Measurements from ENCODE around the gene GPR89B. TPM values are rescaled to one million over a fixed set of nuclear protein-coding genes. Genes with fewer than 3 reads are reported as not detected.
"Not testable (repeated sequence)": the region's sequence is repeated elsewhere in the genome, so short reads cannot be mapped to it uniquely, and the experiment has no call there.

Gene GPR89B
- total RNA-seq, 6 experiments from 2014 or later: 10.9 to 14.7 (median 12.3) TPM

DNA sequence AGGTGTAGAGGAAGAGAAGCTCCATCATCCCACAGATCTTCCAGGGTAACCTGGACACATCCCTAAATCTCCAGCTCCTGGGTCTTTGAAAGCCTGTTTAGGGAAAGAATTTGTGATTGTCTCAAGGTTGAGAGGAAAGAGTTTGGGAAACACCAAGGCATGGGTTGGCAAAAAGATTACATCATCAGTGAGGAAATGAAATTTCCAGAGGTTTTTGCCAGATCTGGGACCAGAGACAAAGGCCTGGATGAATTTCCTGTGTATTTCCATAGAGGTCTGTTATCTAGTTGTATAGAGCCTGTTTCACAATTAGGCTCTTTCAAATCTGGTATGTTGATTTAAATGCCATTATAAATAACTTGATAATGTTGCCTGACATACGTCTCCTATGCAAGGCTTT is 82.3 kb downstream of the GPR89B start:
- H3K4me3 Mint-ChIP-seq: no peak overlapping the region
- H3K9me3 Mint-ChIP-seq: no peaks in the 10 kb centered on the region
- no peaks in the 10 kb centered on the region for H3K36me3 Mint-ChIP-seq (ENCODE audit: low read depth)
- peaks cover 23% of the 10 kb centered on the region for H3K27me3 Mint-ChIP-seq (ENCODE audit: insufficient read depth)
- no peaks in the 10 kb centered on the region for H3K4me1 Mint-ChIP-seq (ENCODE audit: low read depth)
- DNase-seq: no peak
- H3K27ac Mint-ChIP-seq: no peak overlapping the region
- TF ChIP-seq CTCF (IDR thresholded peaks at IDR 0.05): no peak

GRCh38 chr1:148013177-148014144 is 85.2 kb downstream of the GPR89B start:
- peaks cover 26% of the 10 kb centered on the region for H3K27me3 Mint-ChIP-seq (ENCODE audit: insufficient read depth)
- H3K4me3 Mint-ChIP-seq; H3K9me3 Mint-ChIP-seq; H3K4me1 Mint-ChIP-seq (ENCODE audit: low read depth); H3K27ac Mint-ChIP-seq; H3K36me3 Mint-ChIP-seq (ENCODE audit: low read depth); DNase-seq: not testable (repeated sequence)

DNA sequence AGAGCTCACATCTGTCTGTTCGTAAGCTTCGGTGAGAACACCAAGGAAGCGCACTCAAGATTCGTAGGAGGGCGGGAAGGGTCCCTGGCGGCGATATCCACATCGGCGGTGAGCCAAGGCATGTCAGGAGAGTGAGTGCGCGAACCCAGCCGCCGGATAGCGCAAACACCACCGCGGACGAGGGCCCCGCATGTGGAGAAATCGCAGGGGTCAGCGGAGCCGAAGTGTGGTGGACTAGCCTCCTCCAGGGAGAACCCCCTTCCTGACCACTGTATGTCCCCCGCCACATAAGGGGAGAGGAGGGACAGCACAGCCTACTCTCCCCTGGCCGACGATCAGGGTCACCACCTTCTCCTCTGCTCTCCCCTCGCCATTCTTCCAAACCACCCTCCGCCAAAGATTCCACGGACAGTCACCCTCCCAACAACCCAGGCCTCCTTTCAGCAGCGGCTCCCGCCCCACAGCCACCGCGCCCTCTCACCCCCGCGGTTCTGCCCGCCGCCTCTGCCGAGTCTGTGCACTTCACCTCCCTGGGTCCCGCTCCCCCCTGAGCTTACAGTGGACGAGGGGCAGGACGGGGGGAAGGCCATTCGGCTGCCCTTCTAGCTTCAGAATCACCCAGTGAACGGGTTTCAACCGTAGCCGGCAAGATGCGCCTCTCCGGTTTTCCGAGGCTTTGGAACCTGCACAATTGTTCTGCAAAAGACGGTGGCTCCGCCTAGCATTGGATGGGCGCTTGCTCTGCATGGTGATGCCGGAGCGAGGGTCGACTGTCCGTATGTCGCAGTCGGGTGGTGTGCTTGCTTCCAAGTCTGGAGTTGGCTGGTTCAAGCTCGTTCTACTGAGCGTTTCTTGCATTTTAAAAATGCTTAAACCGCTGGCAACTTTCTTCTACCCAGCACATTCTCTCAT is 86.3 kb downstream of the GPR89B start:
- H3K4me3 Mint-ChIP-seq: 0 out of 2 replicates have a peak overlapping the region, but pooled peaks have one; percentile 11
- peaks cover 26% of the 10 kb centered on the region for H3K27me3 Mint-ChIP-seq (ENCODE audit: insufficient read depth)
- not testable (repeated sequence) for H3K9me3 Mint-ChIP-seq; DNase-seq; H3K27ac Mint-ChIP-seq; H3K4me1 Mint-ChIP-seq (ENCODE audit: low read depth); H3K36me3 Mint-ChIP-seq (ENCODE audit: low read depth)

DNA sequence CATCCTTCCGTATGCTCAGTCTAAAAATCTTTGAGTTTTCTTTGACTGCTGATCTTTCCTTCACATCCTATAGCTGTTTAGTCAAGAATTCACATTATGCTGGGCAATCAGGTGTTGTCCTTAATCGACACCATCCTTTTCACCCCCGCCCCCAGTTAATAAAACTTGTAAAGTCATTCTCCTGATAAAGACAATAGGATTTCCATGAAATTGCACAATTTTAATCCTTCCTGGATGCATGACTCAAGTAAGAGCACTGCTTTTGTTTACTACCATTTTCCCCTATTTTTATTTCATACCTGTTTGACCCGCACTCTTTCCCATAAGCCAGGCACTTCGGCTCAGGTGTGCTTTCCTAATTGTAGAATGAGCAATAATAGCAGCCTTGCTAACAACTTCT is 96.7 kb downstream of the GPR89B start:
- H3K9me3 Mint-ChIP-seq; H3K27ac Mint-ChIP-seq; H3K4me1 Mint-ChIP-seq (ENCODE audit: low read depth); H3K4me3 Mint-ChIP-seq; H3K27me3 Mint-ChIP-seq (ENCODE audit: insufficient read depth); DNase-seq; H3K36me3 Mint-ChIP-seq (ENCODE audit: low read depth): not testable (repeated sequence)

GRCh38 chr1:148027004-148027403 is 98.8 kb downstream of the GPR89B start:
- not testable (repeated sequence) for H3K27me3 Mint-ChIP-seq (ENCODE audit: insufficient read depth); DNase-seq; H3K27ac Mint-ChIP-seq; H3K4me1 Mint-ChIP-seq (ENCODE audit: low read depth); H3K36me3 Mint-ChIP-seq (ENCODE audit: low read depth); H3K9me3 Mint-ChIP-seq; H3K4me3 Mint-ChIP-seq

DNA sequence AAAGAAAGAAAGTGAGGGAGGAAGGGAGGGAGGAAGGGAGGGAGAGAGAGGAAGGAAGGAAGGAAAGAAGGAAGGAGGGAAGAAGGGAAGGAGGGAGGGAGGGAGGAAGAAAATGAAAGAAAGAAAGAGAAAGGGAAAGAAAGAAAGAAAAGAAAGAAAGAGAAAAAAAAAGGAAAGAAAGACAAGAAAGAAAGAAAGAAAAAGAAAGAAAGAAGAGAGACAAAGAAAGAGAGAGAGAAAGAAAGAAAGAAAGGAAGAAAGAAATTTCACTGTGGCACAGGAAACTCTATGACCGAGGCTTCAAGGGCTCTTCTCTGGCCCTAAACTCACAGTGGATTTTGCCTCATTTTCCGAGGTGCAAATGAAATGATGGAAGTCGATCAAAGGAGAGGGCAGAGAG is 104.0 kb downstream of the GPR89B start:
- not testable (repeated sequence) for H3K9me3 Mint-ChIP-seq; H3K36me3 Mint-ChIP-seq (ENCODE audit: low read depth); DNase-seq; H3K4me1 Mint-ChIP-seq (ENCODE audit: low read depth); H3K27ac Mint-ChIP-seq; H3K4me3 Mint-ChIP-seq; H3K27me3 Mint-ChIP-seq (ENCODE audit: insufficient read depth)

DNA sequence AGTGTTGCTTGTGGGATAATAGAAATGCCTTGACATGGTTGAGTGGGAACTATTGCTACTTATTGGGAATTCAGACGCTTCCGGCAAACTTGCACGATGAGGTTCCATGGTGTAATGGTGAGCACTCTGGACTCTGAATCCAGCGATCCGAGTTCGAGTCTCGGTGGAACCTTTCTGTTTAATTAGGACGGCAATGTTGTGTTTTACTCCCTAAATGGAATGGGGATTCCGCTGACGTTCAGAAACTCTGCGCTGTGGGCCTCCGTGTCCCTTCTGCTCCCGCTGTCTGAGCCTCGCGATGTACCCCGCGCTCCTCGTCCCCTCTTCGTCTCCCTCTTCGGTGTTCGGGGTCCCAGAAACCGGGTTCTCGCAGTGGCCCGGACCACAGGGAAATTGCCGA is 104.5 kb downstream of the GPR89B start:
- H3K9me3 Mint-ChIP-seq; H3K4me1 Mint-ChIP-seq (ENCODE audit: low read depth); H3K4me3 Mint-ChIP-seq: not testable (repeated sequence)

GRCh38 chr1:148033147-148033546 is 104.9 kb downstream of the GPR89B start:
- not testable (repeated sequence) for H3K9me3 Mint-ChIP-seq; H3K27ac Mint-ChIP-seq; H3K27me3 Mint-ChIP-seq (ENCODE audit: insufficient read depth); H3K4me1 Mint-ChIP-seq (ENCODE audit: low read depth); H3K36me3 Mint-ChIP-seq (ENCODE audit: low read depth); DNase-seq
- peak overlapping the region; percentile 20; the same call in 1 of the 2 replicates for H3K4me3 Mint-ChIP-seq

More for the DNA sequence above, 104.5 kb downstream of the GPR89B start:
- DNase-seq; H3K27ac Mint-ChIP-seq; H3K27me3 Mint-ChIP-seq (ENCODE audit: insufficient read depth); H3K36me3 Mint-ChIP-seq (ENCODE audit: low read depth): not testable (repeated sequence)

DNA sequence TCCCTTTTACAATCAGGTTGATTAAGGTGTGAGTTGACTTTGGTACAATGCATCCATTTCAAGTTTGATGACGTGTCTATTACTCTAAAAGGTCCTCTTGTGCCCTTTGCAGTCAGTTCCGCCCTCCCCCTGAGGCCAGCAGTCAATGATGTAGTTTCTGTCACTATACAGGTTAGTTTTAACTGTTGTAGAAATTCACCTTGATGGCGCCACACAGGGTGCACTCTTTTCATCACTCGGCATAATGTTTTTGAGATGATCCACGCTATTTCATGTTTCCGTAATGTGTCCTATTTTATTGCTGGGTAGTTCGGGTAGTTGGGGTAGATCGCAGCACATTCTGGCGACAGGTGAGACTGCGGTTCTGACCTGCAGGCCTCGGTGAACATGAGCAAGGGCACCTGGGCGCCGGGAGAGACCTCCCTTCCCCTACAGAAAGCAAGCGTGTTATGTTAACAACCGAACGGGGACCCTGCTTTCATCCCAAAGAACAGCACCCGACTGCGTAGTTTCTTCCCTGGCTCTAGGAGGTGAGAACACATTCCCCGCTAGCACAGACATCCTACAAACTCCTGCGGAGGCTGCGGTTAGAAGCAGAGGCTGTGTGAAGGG is 109.7 kb downstream of the GPR89B start:
- H3K4me3 Mint-ChIP-seq: peak overlapping the region; percentile 88
- H3K27ac Mint-ChIP-seq: peak overlapping the region; percentile 95
- H3K36me3 Mint-ChIP-seq (ENCODE audit: low read depth); H3K27me3 Mint-ChIP-seq (ENCODE audit: insufficient read depth); H3K4me1 Mint-ChIP-seq (ENCODE audit: low read depth); H3K9me3 Mint-ChIP-seq: not testable (repeated sequence)
- peak; percentile 46 for DNase-seq

GRCh38 chr1:148038462-148039333 is 110.5 kb downstream of the GPR89B start:
- peak overlapping the region; percentile 95 for H3K27ac Mint-ChIP-seq
- peak; percentile 97 for DNase-seq
- H3K4me3 Mint-ChIP-seq: peak overlapping the region; percentile 88
- not testable (repeated sequence) for H3K4me1 Mint-ChIP-seq (ENCODE audit: low read depth); H3K9me3 Mint-ChIP-seq; H3K27me3 Mint-ChIP-seq (ENCODE audit: insufficient read depth); H3K36me3 Mint-ChIP-seq (ENCODE audit: low read depth)

All from HFFc6 (cell line).